Body of pancreas (tissue), 4 donors: ENCODE data around the gene CSMD2.

ENCODE experiments used
- POLR2A ChIP-seq, 3 donors: fragments of 450-650 bp; IDR thresholded peaks; one replicate each; pipeline ENCODE4 v1.6.1; 2016; ENCODE audit warnings: antibody characterized with exemption in 3 of 3, mild to moderate bottlenecking in 2 of 3
- TF ChIP-seq, protein P1 (sequence below), 7 experiments: fragments of 450-650 bp in 4 of 7; fragments of 200-600 bp in 3 of 7; sonication (generic) in 3 of 7; IDR thresholded peaks; one replicate each; pipeline ENCODE4 v1.5.1; 2016 to 2019; ENCODE audit warnings: antibody characterized with exemption in 7 of 7

GRCh38 chr1:33537885-33538284 is 627.1 kb downstream of the CSMD2 start:
- TF ChIP-seq, protein P1, sequence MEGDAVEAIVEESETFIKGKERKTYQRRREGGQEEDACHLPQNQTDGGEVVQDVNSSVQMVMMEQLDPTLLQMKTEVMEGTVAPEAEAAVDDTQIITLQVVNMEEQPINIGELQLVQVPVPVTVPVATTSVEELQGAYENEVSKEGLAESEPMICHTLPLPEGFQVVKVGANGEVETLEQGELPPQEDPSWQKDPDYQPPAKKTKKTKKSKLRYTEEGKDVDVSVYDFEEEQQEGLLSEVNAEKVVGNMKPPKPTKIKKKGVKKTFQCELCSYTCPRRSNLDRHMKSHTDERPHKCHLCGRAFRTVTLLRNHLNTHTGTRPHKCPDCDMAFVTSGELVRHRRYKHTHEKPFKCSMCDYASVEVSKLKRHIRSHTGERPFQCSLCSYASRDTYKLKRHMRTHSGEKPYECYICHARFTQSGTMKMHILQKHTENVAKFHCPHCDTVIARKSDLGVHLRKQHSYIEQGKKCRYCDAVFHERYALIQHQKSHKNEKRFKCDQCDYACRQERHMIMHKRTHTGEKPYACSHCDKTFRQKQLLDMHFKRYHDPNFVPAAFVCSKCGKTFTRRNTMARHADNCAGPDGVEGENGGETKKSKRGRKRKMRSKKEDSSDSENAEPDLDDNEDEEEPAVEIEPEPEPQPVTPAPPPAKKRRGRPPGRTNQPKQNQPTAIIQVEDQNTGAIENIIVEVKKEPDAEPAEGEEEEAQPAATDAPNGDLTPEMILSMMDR (IDR thresholded peaks at IDR 0.05), result no peak
- TF ChIP-seq POLR2A (IDR thresholded peaks at IDR 0.05), result no peak
